ENCODE data around the gene CCDC200. TPM values are rescaled to one million over a fixed set of nuclear protein-coding genes. Genes with fewer than 3 reads are reported as not detected.

The CCDC200 gene
- total RNA-seq, 1 donor: not detected

DNA sequence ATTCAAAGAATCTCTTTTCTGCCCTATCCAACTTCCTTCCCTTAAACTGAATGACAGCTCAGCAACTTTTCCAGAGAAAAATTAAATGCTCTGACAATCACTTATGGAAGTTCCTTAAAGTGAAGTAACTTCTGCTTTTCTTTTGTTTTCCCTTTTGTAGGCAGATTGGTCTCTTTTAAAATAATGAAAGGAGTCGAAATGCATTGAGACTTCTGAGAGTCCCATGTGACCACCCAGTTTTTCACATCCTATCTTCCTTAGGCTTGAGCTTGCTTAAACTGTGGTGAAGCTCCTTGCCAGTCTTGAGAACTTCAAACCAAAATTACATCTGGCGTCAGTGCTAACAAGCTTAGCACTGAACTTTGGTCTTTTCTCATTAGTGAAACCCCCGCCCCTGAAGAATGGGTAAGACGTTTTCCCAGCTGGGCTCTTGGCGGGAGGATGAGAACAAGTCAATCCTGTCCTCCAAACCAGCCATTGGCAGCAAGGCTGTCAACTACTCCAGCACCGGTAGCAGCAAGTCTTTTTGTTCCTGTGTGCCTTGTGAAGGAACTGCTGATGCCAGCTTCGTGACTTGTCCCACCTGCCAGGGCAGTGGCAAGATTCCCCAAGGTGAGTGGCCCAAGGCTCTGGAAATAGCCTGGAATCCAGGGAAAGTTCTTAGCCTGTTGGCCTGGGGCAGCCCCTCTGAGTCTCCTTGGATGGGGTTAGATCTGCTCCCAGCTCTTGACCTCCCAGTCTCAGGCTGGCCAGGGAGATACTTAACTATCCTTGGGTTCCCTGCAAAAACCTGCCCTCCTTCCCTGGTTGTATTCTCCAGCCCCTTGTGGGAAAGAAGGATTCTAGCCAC, 15.6 kb downstream of the CCDC200 start:
- peak overlapping the region; percentile 69 for H3K27ac ChIP-seq (ENCODE audit: low read depth, low read length)
- H3K4me3 ChIP-seq (ENCODE audit: insufficient read depth, low read length): peak overlapping the region; percentile 94
- H3K4me1 ChIP-seq (ENCODE audit: insufficient read depth, low read length): peaks cover 22% of the 10 kb centered on the region
- H4K20me1 ChIP-seq (ENCODE audit: insufficient read depth, low read length): no peaks in the 10 kb centered on the region
- H3K4me2 ChIP-seq (ENCODE audit: insufficient read depth, low read length): peak overlapping the region; percentile 92
- H3K79me2 ChIP-seq (ENCODE audit: insufficient read depth, low read length): peaks cover 18% of the 10 kb centered on the region
- H3K36me3 ChIP-seq (ENCODE audit: insufficient read depth, low read length): peaks cover 70% of the 10 kb centered on the region
- no peak for DNase-seq (ENCODE audit: insufficient read length, low spot score, missing footprints)
- H3K9me3 ChIP-seq (ENCODE audit: low read depth, low read length): no peaks in the 10 kb centered on the region
- H2AFZ ChIP-seq (ENCODE audit: low read length): no peak overlapping the region
- H3K27me3 ChIP-seq (ENCODE audit: insufficient read depth, low read length): no peaks in the 10 kb centered on the region
- TF ChIP-seq, protein P1, sequence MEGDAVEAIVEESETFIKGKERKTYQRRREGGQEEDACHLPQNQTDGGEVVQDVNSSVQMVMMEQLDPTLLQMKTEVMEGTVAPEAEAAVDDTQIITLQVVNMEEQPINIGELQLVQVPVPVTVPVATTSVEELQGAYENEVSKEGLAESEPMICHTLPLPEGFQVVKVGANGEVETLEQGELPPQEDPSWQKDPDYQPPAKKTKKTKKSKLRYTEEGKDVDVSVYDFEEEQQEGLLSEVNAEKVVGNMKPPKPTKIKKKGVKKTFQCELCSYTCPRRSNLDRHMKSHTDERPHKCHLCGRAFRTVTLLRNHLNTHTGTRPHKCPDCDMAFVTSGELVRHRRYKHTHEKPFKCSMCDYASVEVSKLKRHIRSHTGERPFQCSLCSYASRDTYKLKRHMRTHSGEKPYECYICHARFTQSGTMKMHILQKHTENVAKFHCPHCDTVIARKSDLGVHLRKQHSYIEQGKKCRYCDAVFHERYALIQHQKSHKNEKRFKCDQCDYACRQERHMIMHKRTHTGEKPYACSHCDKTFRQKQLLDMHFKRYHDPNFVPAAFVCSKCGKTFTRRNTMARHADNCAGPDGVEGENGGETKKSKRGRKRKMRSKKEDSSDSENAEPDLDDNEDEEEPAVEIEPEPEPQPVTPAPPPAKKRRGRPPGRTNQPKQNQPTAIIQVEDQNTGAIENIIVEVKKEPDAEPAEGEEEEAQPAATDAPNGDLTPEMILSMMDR (IDR thresholded peaks at IDR 0.05; ENCODE audit: extremely low read depth, low read depth, low read length): no peak

- H3K4me2 ChIP-seq (ENCODE audit: insufficient read depth, low read length): peak within 1 kb of the TSS; percentile 92
- H3K4me1 ChIP-seq (ENCODE audit: insufficient read depth, low read length): peaks cover 22% of the 10 kb centered on the region
- H3K9me3 ChIP-seq (ENCODE audit: low read depth, low read length): no peaks in the 10 kb centered on the region
- H3K4me3 ChIP-seq (ENCODE audit: insufficient read depth, low read length): peak within 1 kb of the TSS; percentile 94
- TF ChIP-seq, protein P1 (IDR thresholded peaks at IDR 0.05; ENCODE audit: extremely low read depth, low read depth, low read length): peak; percentile 25
- peaks cover 70% of the 10 kb centered on the region for H3K36me3 ChIP-seq (ENCODE audit: insufficient read depth, low read length)
- peak; percentile 97 for DNase-seq (ENCODE audit: insufficient read length, low spot score, missing footprints)
- H2AFZ ChIP-seq (ENCODE audit: low read length): peak within 1 kb of the TSS; percentile 87
- H3K79me2 ChIP-seq (ENCODE audit: insufficient read depth, low read length): peaks cover 18% of the 10 kb centered on the region
- H4K20me1 ChIP-seq (ENCODE audit: insufficient read depth, low read length): no peaks in the 10 kb centered on the region
- H3K27me3 ChIP-seq (ENCODE audit: insufficient read depth, low read length): no peaks in the 10 kb centered on the region
- peak within 1 kb of the TSS; percentile 76 for H3K27ac ChIP-seq (ENCODE audit: low read depth, low read length)
Measured at GRCh38 chr17:43211480-43212402, 16.7 kb downstream of the CCDC200 start, which contains the start of gene TMEM106A. TMEM106A (plus strand) TSS chr17:43211875; CDS start chr17:43213042, 1,167 bp downstream.

DNA sequence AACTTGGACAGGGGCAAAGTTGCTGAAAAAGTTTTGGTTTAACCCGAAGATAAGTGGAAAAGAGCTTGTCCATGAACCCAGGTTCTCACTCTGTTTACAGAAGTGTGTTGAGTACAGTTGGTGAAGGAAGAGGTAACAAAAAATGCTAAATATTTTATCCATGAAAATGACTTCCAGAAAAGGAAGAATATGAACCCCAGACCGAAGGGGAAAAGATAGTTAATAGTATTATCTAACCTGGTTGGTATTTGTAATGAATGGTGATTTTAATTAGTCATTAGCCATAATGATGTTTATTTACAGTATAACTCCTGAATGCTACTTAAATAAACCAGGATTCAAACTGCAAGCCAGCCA, 17.3 kb downstream of the CCDC200 start:
- TF ChIP-seq, protein P1 (IDR thresholded peaks at IDR 0.05; ENCODE audit: extremely low read depth, low read depth, low read length): no peak
- peak overlapping the region; percentile 94 for H3K4me3 ChIP-seq (ENCODE audit: insufficient read depth, low read length)
- H2AFZ ChIP-seq (ENCODE audit: low read length): peak overlapping the region; percentile 55
- H3K79me2 ChIP-seq (ENCODE audit: insufficient read depth, low read length): peaks cover 18% of the 10 kb centered on the region
- no peaks in the 10 kb centered on the region for H3K27me3 ChIP-seq (ENCODE audit: insufficient read depth, low read length)
- H3K27ac ChIP-seq (ENCODE audit: low read depth, low read length): peak overlapping the region; percentile 76
- H3K9me3 ChIP-seq (ENCODE audit: low read depth, low read length): no peaks in the 10 kb centered on the region
- peaks cover 22% of the 10 kb centered on the region for H3K4me1 ChIP-seq (ENCODE audit: insufficient read depth, low read length)
- DNase-seq (ENCODE audit: insufficient read length, low spot score, missing footprints): no peak
- H4K20me1 ChIP-seq (ENCODE audit: insufficient read depth, low read length): no peaks in the 10 kb centered on the region
- peaks cover 64% of the 10 kb centered on the region for H3K36me3 ChIP-seq (ENCODE audit: insufficient read depth, low read length)
- H3K4me2 ChIP-seq (ENCODE audit: insufficient read depth, low read length): peak overlapping the region; percentile 92

All from osteoblast (primary cell).